GM13977 (cell line): ENCODE measurements around the gene TMPRSS2.

Experiments used
- DNase-seq: peaks from one replicate; pipeline ENCODE4 v3.0.0; 2012; ENCODE audit warnings: low spot score
- in situ Hi-C: fragments of 300-500 bp; cut with MboI; formaldehyde crosslinking; loops from one replicate; pipeline ENCODE4 v1.12.0; 2022; ENCODE audit warnings: low sequenced_read_pairs, low pct_unique_long_range_greater_than_20kb, mixed read lengths, inconsistent platforms; ENCODE audit not compliant: unreplicated experiment
- TF ChIP-seq, protein P1 (sequence below): IDR thresholded peaks from 2 replicates; pipeline ENCODE4 v1.5.1; 2012; ENCODE audit warnings: mild to moderate bottlenecking, control low read depth; ENCODE audit not compliant: insufficient read depth; ENCODE audit errors: extremely low read depth, missing control alignments

Gene TMPRSS2

DNA sequence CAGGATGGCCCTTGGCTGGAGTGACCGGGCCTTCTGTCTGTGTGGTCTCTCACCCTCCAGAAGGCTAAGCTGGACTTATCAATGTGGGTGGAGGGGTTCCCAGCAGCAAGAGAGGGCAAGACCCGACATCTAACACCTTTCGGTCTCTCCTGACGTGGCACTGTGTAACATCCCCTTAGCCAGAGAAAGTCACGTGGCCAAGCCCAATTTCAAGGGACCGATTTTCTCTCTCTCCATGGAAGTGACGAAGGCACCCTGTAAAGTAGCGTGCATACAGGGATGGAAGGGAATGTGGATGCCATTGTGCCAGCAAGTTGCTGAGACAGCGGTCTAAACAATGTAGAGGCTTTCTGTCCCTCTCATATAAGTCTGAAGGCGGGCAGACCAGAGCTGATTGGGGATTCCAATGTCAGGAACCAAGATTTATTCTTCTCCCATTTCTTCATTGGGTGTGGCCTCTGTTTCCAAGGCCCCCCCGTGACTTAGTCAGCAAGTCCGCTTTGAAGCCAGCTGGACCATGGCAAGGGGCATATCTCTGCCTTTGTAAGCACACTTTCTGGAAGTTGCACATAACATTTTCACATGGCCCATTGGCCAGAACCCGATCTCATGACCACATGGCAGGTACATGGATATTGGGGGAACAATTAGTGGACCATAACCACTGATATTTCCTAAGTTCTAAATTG lies 69.4 kb downstream of the TMPRSS2 start:
- no peak for DNase-seq
- TF ChIP-seq, protein P1, sequence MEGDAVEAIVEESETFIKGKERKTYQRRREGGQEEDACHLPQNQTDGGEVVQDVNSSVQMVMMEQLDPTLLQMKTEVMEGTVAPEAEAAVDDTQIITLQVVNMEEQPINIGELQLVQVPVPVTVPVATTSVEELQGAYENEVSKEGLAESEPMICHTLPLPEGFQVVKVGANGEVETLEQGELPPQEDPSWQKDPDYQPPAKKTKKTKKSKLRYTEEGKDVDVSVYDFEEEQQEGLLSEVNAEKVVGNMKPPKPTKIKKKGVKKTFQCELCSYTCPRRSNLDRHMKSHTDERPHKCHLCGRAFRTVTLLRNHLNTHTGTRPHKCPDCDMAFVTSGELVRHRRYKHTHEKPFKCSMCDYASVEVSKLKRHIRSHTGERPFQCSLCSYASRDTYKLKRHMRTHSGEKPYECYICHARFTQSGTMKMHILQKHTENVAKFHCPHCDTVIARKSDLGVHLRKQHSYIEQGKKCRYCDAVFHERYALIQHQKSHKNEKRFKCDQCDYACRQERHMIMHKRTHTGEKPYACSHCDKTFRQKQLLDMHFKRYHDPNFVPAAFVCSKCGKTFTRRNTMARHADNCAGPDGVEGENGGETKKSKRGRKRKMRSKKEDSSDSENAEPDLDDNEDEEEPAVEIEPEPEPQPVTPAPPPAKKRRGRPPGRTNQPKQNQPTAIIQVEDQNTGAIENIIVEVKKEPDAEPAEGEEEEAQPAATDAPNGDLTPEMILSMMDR = no peak
- in situ Hi-C loops = no loop called here

DNA sequence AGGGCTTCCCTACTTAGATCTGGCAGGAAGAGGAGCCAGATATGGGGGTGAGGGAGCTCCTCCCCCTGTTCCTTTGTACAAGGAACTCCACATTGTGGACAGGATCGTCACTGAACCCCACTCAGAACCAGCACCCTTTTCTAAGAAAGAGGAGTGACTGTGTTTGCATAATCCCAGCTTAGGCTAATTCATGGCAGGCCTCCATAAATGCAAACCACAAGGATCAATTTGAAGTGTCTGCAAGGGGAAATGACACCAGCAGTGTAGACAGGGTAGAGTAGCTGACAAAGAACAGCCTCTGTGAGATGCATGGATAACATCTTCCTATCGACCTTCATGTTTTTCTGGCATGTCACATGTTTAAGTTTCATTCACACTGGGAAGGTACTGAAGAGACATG lies 70.2 kb downstream of the TMPRSS2 start:
- TF ChIP-seq, protein P1 = no peak
- in situ Hi-C loops = no loop called here
- DNase-seq = no peak

DNA sequence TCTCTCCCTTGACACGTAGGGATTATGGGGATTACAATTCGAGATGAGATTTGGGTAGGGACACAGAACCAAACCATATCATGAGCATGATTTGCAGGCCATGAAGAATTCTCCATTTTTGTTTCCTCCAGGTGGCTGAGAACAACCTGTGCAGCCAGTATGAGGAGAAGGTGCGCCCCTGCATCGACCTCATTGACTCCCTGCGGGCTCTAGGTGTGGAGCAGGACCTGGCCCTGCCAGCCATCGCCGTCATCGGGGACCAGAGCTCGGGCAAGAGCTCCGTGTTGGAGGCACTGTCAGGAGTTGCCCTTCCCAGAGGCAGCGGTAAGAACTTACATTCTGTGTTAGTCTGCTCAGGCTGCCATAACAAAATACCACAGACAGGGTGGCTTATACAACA lies 72.3 kb downstream of the TMPRSS2 start:
- in situ Hi-C loops = no loop called here
- TF ChIP-seq, protein P1 = no peak
- DNase-seq = no peak

DNA sequence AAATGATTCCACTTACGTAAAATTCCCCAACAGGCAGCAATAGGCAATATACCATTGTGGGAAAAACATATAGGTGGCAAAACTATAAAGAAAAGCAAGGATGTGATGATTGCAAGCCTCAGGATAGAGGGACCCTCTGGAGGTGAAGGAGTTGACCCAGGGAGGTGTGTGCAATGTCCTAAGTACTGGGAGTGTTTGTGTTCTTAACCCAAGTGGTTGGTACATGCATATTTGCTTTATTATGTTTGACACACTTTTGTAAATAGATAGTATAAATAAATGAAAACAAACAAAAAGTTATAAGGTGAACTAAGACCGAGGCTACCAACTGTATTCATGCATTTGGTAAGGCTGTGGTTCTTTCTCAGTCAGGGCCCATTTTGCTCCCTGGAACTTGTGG lies 74.4 kb downstream of the TMPRSS2 start:
- no peak for DNase-seq
- TF ChIP-seq, protein P1 = no peak
- in situ Hi-C loops = no loop called here

DNA sequence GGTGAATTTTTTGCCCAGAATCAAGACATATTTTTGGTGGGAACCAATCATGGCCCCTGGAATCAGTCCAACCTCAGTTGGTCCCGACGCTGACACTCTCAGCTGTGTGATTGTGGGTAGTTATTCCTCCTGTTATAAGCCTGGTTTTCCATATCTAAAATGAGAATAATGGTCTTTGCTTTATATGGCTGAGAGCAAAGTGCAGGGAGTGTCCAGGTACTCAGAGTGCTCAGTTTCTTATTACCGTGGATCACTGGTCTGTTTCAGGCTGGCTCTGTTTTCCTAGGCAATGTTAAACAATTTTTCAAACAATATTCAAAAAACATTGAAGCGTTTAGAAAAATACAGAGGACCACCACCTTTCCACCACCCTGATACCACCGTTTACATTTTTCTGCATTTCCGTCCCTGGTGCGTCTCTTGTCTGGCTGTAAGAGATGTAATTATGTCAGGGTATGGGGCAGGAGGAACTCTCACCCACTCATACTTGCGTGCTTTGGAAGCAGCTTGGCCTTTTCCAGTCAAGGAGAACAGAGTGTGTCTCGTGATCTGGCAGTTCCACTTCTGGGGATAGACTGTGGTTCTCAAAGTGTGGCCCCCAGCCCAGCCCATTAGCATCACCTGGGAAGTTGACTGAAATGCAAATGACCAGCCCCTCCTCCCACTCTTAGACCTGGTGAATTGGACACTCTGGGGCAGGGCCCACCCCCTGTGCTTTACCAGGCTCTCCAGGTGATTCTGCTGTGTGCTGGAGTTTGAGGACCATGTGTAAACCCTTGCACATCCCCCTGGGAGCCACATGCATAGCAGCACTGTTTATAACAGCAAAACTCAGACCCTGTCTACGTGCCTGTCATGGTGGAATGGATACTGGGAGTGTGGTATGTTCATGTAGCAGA lies 75.1 kb downstream of the TMPRSS2 start:
- DNase-seq = no peak
- in situ Hi-C loops = no loop called here
- TF ChIP-seq, protein P1 = no peak

DNA sequence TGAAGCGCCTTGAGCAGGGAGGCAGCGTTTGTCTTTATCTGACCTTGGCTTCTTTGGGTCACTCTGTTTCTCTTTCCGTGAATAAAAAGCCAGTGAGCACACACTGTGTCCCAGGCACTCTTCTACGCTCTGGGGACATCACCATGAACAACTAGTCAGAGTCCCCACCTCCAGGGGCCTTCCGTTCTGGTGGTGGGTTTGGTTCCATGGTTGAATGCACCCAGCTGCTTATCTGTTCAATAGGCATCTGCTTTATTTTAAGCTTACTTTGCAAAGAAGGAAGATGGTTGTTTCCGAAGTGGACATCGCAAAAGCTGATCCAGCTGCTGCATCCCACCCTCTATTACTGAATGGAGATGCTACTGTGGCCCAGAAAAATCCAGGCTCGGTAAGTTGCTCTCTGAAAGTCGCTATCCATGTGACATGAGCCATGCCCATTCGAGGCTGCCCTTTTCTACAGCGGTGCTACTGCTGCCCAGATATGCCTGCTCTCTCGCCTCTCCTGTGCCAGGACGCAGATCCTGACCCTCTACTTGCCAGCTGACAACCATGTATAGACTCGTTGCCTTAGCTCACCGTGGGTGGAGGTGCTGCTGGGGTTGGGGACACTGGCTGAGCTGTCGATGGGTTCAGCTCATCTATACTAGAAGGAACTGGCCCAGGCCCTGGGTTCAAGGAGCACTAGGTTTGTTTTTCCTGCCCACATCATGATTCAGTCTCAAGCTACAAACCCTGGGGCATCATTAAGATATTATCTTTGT lies 76.0 kb downstream of the TMPRSS2 start:
- peak; percentile 80 for DNase-seq
- TF ChIP-seq, protein P1 = no peak
- in situ Hi-C loops = no loop called here
